ENCODE results near the gene FGD6.

DNA sequence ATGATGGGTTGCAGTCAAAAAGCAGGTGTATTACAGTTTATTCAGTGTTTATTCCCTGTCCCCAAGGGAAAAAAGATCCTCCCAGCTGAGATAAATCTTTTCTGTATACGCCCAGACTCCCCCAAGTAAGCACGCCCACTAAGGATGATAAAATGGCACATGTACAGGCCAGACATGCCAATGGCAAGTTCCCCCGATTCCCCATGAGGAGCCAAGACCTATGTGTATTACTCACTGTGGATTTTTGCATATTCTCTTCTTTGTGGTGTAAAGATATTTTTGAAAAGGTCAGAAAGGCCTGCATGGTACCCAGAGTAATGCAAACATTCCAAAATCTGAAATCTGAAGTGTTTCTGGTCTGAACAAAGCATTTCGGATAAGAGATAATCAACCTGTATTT is 166.0 kb downstream of the FGD6 start:
- TF ChIP-seq, protein P1, sequence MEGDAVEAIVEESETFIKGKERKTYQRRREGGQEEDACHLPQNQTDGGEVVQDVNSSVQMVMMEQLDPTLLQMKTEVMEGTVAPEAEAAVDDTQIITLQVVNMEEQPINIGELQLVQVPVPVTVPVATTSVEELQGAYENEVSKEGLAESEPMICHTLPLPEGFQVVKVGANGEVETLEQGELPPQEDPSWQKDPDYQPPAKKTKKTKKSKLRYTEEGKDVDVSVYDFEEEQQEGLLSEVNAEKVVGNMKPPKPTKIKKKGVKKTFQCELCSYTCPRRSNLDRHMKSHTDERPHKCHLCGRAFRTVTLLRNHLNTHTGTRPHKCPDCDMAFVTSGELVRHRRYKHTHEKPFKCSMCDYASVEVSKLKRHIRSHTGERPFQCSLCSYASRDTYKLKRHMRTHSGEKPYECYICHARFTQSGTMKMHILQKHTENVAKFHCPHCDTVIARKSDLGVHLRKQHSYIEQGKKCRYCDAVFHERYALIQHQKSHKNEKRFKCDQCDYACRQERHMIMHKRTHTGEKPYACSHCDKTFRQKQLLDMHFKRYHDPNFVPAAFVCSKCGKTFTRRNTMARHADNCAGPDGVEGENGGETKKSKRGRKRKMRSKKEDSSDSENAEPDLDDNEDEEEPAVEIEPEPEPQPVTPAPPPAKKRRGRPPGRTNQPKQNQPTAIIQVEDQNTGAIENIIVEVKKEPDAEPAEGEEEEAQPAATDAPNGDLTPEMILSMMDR (IDR thresholded peaks at IDR 0.05; ENCODE audit: insufficient read depth, low read length, poor library complexity, severe bottlenecking), result no peak
- no peak for TF ChIP-seq EZH2phosphoT487 (conservative IDR thresholded peaks at IDR 0.05; ENCODE audit: low read length)

All from SU-DHL-6 (cell line).